BE2C (cell line): ENCODE measurements around the gene IL1F10.

Experiments used
- DNase-seq: peaks from one replicate; pipeline ENCODE4 v3.0.0-alpha.2; 2020
- H3K27me3 ChIP-seq: fragments of 250-450 bp; sonication (Bioruptor Pico); 2 replicates; pipeline ENCODE4 v1.5.1; 2020; ENCODE audit warnings: mild to moderate bottlenecking
- H3K36me3 ChIP-seq: fragments of 250-450 bp; sonication (Bioruptor Pico); 2 replicates; pipeline ENCODE4 v1.5.1; 2020; ENCODE audit warnings: mild to moderate bottlenecking
- H3K4me1 ChIP-seq: fragments of 250-450 bp; sonication (Bioruptor Pico); 2 replicates; pipeline ENCODE4 v1.5.1; 2020
- H3K4me3 ChIP-seq: 2 replicates; pipeline ENCODE4 v1.5.1; 2011; ENCODE audit warnings: low read depth, low read length
- H3K9me3 ChIP-seq: fragments of 250-450 bp; sonication (Bioruptor Pico); 2 replicates; pipeline ENCODE4 v1.5.1; 2020
- TF ChIP-seq, protein P1 (sequence below): IDR thresholded peaks from 2 replicates; pipeline ENCODE4 v1.5.1; 2012; ENCODE audit warnings: mild to moderate bottlenecking, low read depth, low read length

The IL1F10 gene

DNA sequence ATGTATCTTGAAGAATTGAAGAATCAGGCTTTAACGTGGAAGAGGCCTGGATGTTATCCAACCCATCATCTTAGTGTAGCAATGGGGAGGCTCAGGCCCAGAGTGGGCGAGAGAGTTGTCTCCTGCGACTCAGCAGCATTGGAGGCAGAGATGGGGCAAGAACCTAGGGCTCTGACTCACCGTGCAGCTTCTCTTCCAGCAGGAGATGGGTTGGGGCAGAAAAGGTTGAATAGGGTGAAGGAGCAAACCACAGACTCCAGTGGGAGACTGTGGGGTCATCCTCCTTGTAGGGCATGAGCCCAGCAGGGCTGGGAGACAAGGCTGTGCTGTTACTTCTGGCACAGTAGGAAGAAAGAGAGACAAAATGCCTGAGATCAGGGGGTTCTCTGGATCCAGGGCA is 7.4 kb upstream of the IL1F10 start:
- no peaks in the 10 kb centered on the region for H3K36me3 ChIP-seq
- no peak overlapping the region for H3K4me3 ChIP-seq
- TF ChIP-seq, protein P1, sequence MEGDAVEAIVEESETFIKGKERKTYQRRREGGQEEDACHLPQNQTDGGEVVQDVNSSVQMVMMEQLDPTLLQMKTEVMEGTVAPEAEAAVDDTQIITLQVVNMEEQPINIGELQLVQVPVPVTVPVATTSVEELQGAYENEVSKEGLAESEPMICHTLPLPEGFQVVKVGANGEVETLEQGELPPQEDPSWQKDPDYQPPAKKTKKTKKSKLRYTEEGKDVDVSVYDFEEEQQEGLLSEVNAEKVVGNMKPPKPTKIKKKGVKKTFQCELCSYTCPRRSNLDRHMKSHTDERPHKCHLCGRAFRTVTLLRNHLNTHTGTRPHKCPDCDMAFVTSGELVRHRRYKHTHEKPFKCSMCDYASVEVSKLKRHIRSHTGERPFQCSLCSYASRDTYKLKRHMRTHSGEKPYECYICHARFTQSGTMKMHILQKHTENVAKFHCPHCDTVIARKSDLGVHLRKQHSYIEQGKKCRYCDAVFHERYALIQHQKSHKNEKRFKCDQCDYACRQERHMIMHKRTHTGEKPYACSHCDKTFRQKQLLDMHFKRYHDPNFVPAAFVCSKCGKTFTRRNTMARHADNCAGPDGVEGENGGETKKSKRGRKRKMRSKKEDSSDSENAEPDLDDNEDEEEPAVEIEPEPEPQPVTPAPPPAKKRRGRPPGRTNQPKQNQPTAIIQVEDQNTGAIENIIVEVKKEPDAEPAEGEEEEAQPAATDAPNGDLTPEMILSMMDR = no peak
- no peaks in the 10 kb centered on the region for H3K4me1 ChIP-seq
- no peak for DNase-seq
- no peaks in the 10 kb centered on the region for H3K27me3 ChIP-seq
- no peaks in the 10 kb centered on the region for H3K9me3 ChIP-seq

DNA sequence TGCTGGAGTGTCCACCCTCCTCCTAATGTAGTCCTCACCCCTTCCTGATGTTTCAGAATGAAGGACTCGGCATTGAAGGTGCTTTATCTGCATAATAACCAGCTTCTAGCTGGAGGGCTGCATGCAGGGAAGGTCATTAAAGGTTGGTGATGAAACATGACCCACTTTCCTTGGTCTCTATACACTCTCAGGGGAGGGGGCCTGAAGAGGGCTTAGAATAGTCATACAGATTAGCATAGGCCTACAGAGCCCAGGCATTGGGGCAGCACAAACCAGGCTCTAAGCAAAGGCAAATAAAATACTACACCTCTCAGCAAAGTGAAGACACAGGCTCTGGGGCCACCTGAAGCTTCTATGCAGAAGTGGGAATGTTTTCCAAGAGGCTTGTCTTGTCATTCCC is 7.0 kb upstream of the IL1F10 start:
- Histone ChIP-seq H3K36me3 (no peaks in the 10 kb centered on the region), H3K27me3 (no peaks in the 10 kb centered on the region), H3K9me3 (no peaks in the 10 kb centered on the region), H3K4me3 (no peak overlapping the region), H3K4me1 (no peaks in the 10 kb centered on the region)
- TF ChIP-seq, protein P1 = no peak
- no peak for DNase-seq

DNA sequence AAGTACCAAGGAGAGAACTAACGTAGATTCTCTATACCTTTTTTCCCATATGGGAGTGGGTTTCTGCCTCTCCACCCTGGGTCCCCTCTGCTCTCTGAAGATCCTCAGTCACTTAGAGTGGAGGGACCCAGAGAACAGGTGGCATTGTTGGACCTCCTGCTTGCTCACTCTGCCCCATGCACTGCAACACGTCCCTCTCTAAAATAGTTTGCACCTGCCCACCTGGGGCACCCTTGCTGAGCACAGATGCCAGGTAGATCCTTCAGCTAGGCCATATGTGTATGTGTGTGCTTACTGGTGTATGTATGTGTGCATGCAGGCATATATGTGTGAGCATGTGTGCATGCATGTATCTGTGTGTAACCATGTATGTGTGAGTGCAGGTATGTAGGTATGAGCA is 6.5 kb upstream of the IL1F10 start:
- no peak overlapping the region for H3K4me3 ChIP-seq
- no peaks in the 10 kb centered on the region for H3K9me3 ChIP-seq
- no peaks in the 10 kb centered on the region for H3K36me3 ChIP-seq
- H3K4me1 ChIP-seq = no peaks in the 10 kb centered on the region
- TF ChIP-seq, protein P1 = no peak
- DNase-seq = no peak
- no peaks in the 10 kb centered on the region for H3K27me3 ChIP-seq

DNA sequence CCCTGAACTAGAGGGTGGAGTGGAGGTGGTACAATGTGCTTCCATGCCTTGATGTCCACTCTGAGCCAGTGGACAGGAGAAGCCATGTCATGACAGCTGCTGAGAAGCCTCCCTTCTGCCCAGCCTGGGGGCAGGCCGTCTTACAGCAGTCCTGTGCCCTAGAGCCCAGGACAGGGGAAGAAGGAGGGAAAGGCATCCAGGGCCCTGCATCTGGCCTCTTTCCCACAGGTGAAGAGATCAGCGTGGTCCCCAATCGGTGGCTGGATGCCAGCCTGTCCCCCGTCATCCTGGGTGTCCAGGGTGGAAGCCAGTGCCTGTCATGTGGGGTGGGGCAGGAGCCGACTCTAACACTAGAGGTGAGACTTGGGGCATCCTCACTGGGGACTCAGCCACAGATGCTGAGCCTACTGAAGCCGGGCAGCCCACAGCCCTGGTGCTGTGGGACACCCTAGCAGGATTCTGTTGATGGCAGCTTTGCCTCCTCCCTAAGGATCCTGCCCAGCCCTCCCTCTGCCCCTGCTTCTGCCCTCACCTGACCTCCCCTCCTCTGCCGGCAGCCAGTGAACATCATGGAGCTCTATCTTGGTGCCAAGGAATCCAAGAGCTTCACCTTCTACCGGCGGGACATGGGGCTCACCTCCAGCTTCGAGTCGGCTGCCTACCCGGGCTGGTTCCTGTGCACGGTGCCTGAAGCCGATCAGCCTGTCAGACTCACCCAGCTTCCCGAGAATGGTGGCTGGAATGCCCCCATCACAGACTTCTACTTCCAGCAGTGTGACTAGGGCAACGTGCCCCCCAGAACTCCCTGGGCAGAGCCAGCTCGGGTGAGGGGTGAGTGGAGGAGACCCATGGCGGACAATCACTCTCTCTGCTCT is 5.6 kb upstream of the IL1F10 start:
- TF ChIP-seq, protein P1 = no peak
- Histone ChIP-seq H3K36me3 (no peaks in the 10 kb centered on the region), H3K4me3 (no peak overlapping the region), H3K9me3 (no peaks in the 10 kb centered on the region), H3K4me1 (no peaks in the 10 kb centered on the region), H3K27me3 (no peaks in the 10 kb centered on the region)
- DNase-seq = no peak

DNA sequence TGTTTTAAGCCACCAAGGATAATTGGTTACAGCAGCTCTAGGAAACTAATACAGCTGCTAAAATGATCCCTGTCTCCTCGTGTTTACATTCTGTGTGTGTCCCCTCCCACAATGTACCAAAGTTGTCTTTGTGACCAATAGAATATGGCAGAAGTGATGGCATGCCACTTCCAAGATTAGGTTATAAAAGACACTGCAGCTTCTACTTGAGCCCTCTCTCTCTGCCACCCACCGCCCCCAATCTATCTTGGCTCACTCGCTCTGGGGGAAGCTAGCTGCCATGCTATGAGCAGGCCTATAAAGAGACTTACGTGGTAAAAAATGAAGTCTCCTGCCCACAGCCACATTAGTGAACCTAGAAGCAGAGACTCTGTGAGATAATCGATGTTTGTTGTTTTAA is 3.5 kb upstream of the IL1F10 start:
- Histone ChIP-seq H3K9me3 (no peaks in the 10 kb centered on the region), H3K36me3 (no peaks in the 10 kb centered on the region), H3K4me1 (no peaks in the 10 kb centered on the region), H3K27me3 (no peaks in the 10 kb centered on the region), H3K4me3 (no peak overlapping the region)
- TF ChIP-seq, protein P1 = no peak
- no peak for DNase-seq

DNA sequence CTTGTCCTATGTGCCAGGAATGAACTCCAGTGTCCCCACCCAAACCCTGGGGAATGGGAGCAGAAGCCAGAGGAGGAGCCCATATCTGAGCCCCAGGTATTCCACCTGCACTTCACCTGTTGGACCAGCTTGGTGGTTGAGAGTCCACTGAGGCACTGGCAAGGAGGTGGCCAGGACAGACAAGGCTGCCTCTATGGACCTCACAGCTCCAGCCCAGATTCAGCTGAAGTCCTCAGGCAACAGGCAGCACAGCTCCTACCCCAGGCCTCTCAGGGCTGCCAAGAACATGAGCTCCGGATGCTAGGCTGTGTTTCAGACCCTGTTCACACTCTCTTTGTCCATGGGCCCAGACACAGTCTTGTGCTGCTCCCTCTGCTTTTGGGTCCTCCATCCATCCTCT is 2.9 kb upstream of the IL1F10 start:
- H3K9me3 ChIP-seq = no peaks in the 10 kb centered on the region
- no peaks in the 10 kb centered on the region for H3K36me3 ChIP-seq
- H3K27me3 ChIP-seq = no peaks in the 10 kb centered on the region

More for the DNA sequence above, 2.9 kb upstream of the IL1F10 start:
- TF ChIP-seq, protein P1 = no peak
- Histone ChIP-seq H3K4me3 (no peak overlapping the region), H3K4me1 (no peaks in the 10 kb centered on the region)
- no peak for DNase-seq
